Stimulated activated naive CD4-positive, alpha-beta T cell (primary cell): ENCODE data around the gene GNA14.
A peak's percentile ranks its signal among the peaks of the same experiment; 100 is the strongest.
"Not testable (repeated sequence)": the region's sequence is repeated elsewhere in the genome, so short reads cannot be mapped to it uniquely, and the experiment has no call there.

Experiments used
- DNase-seq, 6 experiments: peaks; one replicate each; lab custom pipeline; 2025; lab: John Stamatoyannopoulos, UW

Gene GNA14

GRCh38 chr9:77588271-77588937 lies 59.7 kb downstream of the GNA14 start:
- no peak for DNase-seq

DNA sequence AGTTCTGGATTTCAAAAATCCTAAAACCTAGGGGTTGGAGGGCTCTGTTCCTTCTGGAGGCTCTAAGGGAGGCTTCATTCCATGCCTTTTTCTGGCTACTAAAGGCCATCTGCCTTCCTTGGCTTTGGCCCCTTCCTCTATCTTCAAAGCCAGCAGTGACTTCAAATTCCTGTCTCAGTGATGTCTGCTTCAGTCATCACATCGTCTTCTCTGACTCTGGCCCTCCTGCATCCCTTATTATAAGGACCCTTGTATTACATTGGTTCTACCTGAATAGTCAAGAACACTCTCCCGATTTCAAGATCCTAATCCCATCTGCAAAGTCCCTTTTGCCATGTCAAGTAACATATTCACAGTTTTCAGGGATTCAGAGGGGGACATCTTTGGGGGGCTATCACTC lies 60.3 kb downstream of the GNA14 start:
- no peak for DNase-seq

- DNase-seq = no peak
These were observed 61.1 kb downstream of the GNA14 start for GRCh38 chr9:77587042-77587441.

DNA sequence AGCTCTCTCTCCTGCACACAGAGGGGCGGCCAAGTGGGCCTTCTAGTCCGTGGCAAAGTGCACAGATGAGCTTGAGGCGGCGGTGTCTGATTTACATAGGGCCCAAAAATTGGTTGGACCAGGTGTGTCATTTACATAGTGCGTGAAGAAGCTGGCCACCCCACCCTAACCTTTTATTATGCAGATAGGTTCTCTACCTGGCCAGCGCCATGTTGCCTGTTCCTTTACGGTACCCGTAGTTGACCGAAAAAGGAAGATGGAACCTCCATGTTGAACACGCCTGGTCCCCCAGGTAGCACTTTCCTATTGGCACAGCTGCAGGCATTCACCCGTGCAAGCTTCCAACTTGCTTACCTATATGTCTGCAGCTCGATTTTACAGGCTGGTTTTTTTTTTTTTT lies 61.5 kb downstream of the GNA14 start:
- DNase-seq = no peak

- DNase-seq = no peak
These were observed 62.8 kb downstream of the GNA14 start for GRCh38 chr9:77585335-77585786.

DNA sequence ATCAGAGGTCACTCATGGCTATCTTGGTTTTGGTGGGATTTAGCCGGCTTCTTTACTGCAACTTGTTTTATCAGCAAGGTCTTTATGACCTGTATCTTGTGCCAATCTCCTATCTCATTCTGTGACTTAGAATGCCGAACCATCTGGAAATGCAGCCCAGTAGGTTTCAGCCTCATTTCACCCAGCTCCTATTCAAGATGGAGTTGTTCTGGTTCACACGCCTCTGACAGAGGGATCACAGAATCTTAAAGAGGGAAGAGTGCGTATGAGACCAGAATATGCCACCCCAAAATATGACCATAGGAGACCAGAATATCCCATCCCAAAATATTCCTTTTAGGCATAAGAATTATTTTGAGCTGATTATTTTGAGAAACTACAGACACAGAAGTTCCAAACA lies 63.2 kb downstream of the GNA14 start:
- not testable (repeated sequence) for DNase-seq

DNA sequence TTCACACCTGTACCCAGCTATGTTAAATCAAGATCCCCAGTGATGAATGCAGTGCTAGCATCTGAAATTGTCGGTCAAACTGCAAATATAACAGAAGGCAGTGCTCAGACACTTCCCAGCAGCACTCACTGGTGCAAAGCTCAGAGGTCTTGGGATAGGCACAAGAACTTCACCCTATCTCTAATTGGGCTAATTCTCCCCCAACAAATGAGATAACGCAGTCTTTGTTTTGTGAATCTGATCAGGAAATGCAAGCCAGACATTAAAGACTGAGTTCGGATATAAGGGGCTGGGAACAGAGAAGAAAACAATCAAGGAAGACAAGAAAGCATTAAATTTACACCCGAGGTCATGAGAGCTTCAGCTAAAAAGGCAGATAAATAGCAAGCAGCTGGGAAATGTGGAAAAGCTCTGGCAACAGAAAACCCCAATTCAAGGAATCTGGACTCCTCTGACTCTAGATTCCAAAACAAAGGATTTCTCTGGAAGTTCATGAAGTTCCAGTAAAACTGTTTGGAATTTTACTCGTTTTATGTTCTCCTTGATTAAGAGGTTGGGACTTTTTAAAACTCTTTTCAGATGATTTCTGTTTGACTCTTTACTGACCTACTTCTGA lies 65.1 kb downstream of the GNA14 start:
- DNase-seq = no peak

DNA sequence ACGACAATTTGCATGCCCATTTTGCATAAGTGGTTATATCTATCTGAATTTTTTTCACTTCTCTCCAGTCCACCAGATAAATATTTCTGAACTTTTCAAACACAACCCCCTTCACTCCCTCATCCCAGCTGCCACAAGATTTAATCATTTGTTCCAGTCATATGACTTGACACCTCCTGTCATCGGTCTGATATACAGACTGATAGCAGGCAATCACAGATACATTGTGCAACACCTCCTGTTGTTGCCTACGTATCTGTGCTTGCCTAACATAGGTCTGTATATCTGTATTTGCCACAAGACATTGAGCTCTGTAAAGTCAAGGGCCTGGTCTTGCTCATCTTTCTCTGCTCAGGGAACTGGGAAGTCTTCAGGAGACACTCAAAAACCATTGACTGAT lies 65.6 kb downstream of the GNA14 start:
- no peak for DNase-seq

DNA sequence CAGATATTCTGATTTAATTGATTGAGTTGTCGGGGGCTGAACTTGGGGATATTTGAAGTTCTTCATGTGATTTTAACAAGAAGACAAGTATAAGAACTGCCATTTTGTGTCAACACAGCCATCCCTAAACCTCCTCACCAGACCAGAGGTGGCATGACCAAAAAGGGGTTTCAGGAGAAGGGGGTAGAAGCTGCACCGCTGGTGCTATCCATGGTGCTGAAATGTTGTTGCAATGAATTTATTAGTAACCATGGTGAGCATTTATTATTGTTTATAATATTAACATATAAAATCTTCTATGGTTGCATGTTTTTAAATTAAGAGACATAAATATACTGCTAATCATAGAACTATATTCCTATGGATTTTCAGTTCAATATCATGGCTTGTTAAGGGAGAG lies 72.3 kb downstream of the GNA14 start:
- DNase-seq = peak in 2 of 6 experiments; percentile 8 to 9

GRCh38 chr9:77569335-77569734 lies 78.8 kb downstream of the GNA14 start:
- DNase-seq = no peak

DNA sequence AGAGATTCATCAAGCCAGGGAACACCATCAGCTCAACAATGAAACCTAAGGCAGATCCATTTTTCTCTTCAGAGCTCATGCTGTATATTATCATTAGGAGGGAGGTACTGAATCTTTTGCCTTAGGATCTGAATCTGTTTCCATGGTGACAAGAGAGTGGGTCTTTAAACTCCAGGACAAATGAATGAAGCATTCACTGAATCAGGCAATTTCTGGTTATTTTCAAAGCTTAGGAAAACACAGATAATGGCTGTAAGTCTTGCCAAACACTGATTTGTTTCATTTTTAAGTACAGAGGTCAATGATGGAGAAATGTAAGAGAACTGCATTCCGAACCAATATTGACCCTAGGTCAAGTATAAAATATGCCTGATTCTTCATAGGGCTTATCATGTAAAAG lies 84.9 kb downstream of the GNA14 start:
- DNase-seq = no peak

DNA sequence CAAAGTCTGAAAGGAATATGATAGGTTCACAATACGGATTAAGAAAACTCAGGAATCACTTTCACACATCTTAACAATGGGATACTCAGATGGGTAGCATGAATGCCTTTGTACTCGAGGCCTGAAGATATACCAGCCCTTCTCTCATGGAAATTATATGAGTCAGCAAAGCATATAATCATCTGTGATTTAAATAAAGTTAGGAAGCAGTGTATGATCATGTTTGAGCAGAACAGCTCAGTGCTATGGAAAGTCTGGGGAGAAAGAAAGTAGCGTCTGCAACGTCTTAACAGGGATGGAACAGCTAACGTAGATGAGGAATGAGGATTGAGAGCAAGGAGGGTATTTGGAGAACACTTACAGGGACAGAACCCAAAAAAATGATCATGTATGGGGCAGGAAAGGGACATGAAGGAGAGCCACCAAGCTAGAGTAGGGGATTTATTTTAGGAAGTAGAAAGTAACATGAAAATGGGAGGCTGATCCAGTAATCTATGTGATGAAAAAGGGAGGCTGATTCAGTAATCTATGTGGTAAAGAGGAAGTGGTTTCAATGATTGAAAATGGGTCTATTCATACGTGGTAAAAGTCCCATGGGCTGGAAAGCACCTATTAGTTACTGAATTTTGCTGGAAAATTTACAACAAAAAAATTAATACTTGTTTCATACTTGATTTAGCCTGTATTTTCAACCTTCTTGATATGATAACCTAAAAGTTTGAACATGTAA lies 85.9 kb downstream of the GNA14 start:
- no peak for DNase-seq

- DNase-seq = no peak
These were observed 86.6 kb downstream of the GNA14 start for GRCh38 chr9:77561331-77562018.

DNA sequence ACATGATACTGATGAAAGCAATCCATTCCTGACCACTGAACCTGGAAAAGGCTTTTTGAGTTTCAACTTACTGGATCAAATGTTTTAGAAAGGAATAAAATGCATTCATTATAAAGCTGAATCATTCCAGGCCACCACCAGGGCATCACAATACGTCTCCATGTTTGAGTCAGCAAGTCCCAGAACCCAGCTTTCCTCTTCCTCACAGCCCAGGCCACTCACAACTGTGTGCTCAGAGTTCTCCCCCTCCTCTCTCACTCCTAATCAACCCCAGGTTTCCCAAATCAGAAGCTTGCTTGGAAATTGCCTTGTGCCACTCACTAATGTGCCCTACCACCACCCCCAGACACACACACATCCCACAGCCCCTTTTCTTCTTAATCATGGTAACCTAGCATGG lies 91.7 kb downstream of the GNA14 start:
- no peak for DNase-seq

GRCh38 chr9:77554586-77555105 lies 93.5 kb downstream of the GNA14 start:
- DNase-seq = no peak

DNA sequence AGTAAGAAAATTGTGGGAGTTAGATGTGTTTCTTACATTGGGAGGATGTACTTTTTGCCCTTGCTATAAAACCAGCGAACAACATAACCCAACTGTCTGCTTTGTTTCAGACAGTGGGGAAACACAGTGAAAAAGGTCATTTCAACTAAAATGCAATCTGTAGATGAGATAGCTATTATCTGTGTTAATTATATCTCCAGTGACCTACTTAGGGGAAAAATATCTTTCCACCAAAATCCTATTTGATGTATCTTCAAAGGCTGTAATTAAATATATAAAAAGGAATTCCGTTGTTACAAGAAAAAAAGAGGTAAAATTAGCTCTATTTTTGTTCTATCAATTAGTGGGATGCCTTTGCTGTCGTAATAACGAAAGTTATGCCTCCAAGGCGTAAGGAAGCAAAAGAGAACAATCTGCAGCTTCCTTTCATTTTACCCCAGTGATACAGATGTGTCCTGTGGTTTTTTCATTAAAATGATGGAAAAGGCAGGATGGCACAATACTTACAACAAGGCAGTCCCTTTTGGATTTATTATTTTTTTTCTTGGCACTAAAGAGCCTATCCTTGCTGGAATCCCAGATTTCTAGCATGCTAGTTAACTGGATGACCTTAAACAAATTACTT lies 100.9 kb downstream of the GNA14 start:
- no peak for DNase-seq

DNA sequence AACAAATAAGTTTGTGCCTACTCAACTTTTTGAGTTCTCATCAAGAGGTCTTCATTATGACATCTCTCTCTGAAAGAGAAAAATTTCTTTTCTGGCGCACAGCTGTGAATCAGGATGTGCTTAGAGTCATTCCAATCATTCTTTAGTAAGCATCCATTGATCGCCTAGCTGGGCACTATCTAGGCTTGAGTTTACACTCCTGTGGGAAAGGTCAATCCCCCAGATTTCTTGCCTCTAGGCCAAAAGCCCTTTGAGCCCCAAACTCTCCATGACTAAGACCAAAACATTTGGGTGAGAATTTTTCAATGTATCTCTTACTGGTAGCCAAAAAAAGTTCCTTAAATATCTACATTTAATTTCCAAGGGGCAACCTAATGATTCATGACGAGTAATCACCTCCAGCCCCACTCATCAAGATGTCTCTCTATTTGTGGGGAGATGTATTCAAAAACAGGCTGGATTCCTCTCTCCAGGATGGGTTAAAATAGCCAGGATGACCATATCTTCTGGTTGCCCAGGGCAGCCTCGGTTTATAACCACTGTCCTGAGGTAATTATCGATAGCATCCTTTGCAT lies 101.7 kb downstream of the GNA14 start:
- DNase-seq = no peak

DNA sequence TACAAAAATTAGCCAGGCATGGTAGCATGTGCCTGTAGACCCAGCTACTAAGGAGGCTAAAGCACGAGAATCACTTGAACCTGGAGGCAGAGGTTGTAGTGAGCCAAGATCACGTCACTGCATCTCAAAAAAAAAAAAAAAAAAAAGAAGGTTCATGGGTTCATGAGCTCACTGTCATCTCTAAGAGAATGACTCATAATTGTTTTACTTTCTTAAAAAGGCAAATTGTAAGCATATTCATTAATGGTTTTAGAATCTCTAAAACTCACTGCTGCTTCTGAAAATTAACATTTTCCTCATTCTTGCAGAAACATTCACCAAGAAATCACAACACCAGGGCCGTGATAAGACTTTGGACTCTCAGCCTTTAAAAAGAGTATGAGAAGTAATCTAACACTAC lies 103.6 kb downstream of the GNA14 start:
- DNase-seq = no peak

- DNase-seq = no peak
These were observed 104.8 kb downstream of the GNA14 start for GRCh38 chr9:77543131-77543822.

DNA sequence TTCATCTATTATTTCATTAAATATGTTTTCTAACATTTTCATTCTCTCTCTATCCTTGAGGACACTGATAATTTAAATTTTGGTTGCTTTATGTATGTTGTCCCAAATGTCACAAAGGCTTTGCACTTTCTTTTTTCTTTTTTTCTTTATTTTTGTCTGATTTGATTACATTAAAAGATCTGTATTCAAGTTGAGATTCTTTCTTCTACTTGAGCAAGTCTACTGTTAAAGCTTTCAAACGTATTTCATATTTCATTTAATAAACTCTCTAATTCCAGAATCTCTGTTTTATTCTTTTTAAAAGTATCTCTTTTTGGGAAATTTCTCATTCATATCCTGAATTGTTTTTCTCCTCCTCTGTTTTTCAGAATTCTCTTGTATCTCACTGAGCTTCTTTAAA lies 106.5 kb downstream of the GNA14 start:
- no peak for DNase-seq

GRCh38 chr9:77541055-77541454 lies 107.1 kb downstream of the GNA14 start:
- no peak for DNase-seq
